ENCODE measurements around the gene CLMN. TPM values are rescaled to one million over a fixed set of nuclear protein-coding genes. Genes with fewer than 3 reads are reported as not detected.

CLMN gene
- total and polyA plus RNA-seq, 2 experiments from 2014 or later, result 3.2 to 5.7 TPM

- TF ChIP-seq, protein P1, sequence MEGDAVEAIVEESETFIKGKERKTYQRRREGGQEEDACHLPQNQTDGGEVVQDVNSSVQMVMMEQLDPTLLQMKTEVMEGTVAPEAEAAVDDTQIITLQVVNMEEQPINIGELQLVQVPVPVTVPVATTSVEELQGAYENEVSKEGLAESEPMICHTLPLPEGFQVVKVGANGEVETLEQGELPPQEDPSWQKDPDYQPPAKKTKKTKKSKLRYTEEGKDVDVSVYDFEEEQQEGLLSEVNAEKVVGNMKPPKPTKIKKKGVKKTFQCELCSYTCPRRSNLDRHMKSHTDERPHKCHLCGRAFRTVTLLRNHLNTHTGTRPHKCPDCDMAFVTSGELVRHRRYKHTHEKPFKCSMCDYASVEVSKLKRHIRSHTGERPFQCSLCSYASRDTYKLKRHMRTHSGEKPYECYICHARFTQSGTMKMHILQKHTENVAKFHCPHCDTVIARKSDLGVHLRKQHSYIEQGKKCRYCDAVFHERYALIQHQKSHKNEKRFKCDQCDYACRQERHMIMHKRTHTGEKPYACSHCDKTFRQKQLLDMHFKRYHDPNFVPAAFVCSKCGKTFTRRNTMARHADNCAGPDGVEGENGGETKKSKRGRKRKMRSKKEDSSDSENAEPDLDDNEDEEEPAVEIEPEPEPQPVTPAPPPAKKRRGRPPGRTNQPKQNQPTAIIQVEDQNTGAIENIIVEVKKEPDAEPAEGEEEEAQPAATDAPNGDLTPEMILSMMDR (conservative IDR thresholded peaks at IDR 0.05; ENCODE audit: low read depth in 2 of 2), result no peak
- TF ChIP-seq POLR2AphosphoS5 (IDR thresholded peaks at IDR 0.05; ENCODE audit: low read depth), result no peak
- no peak for TF ChIP-seq EZH2phosphoT487 (IDR thresholded peaks at IDR 0.05; ENCODE audit: unreplicated experiment)
- no peak for TF ChIP-seq EZH2 (IDR thresholded peaks at IDR 0.05; ENCODE audit: low read depth, unreplicated experiment)
Observed at GRCh38 chr14:95149441-95149840, 170.3 kb downstream of the CLMN start (continued).

- no peak overlapping the region for H3K4me3 Mint-ChIP-seq
- no peak overlapping the region for H3K4me3 ChIP-seq
- no peaks in the 10 kb centered on the region for H3K27me3 ChIP-seq (ENCODE audit: insufficient read depth)
- H3K4me2 ChIP-seq, result 0 out of 2 replicates have a peak overlapping the region, but pooled peaks have one; percentile 9
- H3K79me2 ChIP-seq (replicated peaks; ENCODE audit: insufficient read depth), result peaks cover 100% of the 10 kb centered on the region
- no peak overlapping the region for H3K27ac ChIP-seq (ENCODE audit: low read depth)
- peaks cover 66% of the 10 kb centered on the region for H3K4me1 Mint-ChIP-seq
- DNase-seq (ENCODE audit: low spot score), result no peak
- no peaks in the 10 kb centered on the region for H3K9me2 ChIP-seq (ENCODE audit: insufficient read depth)
- H3F3A ChIP-seq (replicated peaks; ENCODE audit: low read depth), result no peaks in the 10 kb centered on the region
- peaks cover 23% of the 10 kb centered on the region; the same call in 2 of the 3 replicates for H3K36me3 Mint-ChIP-seq (ENCODE audit: low read depth)
- no peaks in the 10 kb centered on the region for H3K27me3 Mint-ChIP-seq (ENCODE audit: insufficient read depth, low read depth, poor library complexity)
- H3K27ac Mint-ChIP-seq, result 0 out of 2 replicates have a peak overlapping the region, but pooled peaks have one; percentile 36
- peaks cover 17% of the 10 kb centered on the region for H3K9me3 Mint-ChIP-seq
- H3K36me3 ChIP-seq (ENCODE audit: insufficient read depth), result no peaks in the 10 kb centered on the region
- H3K4me1 ChIP-seq (ENCODE audit: insufficient read depth), result peaks cover 56% of the 10 kb centered on the region
- TF ChIP-seq ZNF331 (CRISPR knock-in tag; IDR thresholded peaks at IDR 0.05; ENCODE audit: low read depth) (no peak), JUNB (IDR thresholded peaks at IDR 0.05; ENCODE audit: unreplicated experiment) (no peak), EZH2phosphoT487 (IDR thresholded peaks at IDR 0.05; ENCODE audit: unreplicated experiment) (no peak), REST (IDR thresholded peaks at IDR 0.05; ENCODE audit: unreplicated experiment) (no peak), NANOG (IDR thresholded peaks at IDR 0.05; ENCODE audit: borderline replicate concordance) (no peak), EZH2 (IDR thresholded peaks at IDR 0.05; ENCODE audit: low read depth, unreplicated experiment) (no peak)
- H2AFZ ChIP-seq, result no peak overlapping the region
- H4K20me1 ChIP-seq (replicated peaks; ENCODE audit: insufficient read depth), result no peaks in the 10 kb centered on the region; the same call in 1 of the 2 replicates
- no peak for ATAC-seq
Observed at GRCh38 chr14:95147597-95147996, 172.1 kb downstream of the CLMN start.
